CD4-positive, alpha-beta T cell (primary cell): ENCODE data around the gene HEPACAM. TPM values are rescaled to one million over a fixed set of nuclear protein-coding genes. Genes with fewer than 3 reads are reported as not detected.

Source experiments
- ATAC-seq: fragments of 200-7000 bp; cut with Tn5 transposase; one replicate; pipeline ENCODE4 v1.10.0; 2022; ENCODE audit warnings: mild to moderate bottlenecking; ENCODE audit not compliant: poor library complexity
- CTCF ChIA-PET: fragments of 350-600 bp; sonication (Branson Sonifier 250); formaldehyde crosslinking; loops from one replicate; lab custom pipeline; 2021; ENCODE audit warnings: antibody characterized with exemption, inconsistent platforms; lab: Charles Lee
- POLR2A ChIA-PET: fragments of 350-600 bp; sonication (Branson Sonifier 250); formaldehyde crosslinking; loops from one replicate; lab custom pipeline; 2021; ENCODE audit warnings: antibody characterized with exemption, inconsistent platforms; lab: Charles Lee
- DNase-seq, 14 experiments: peaks; one replicate each; pipeline ENCODE4 v3.0.0-alpha.2; 2013 to 2020; ENCODE audit warnings: mixed read lengths in 2 of 14
- H3K27ac ChIP-seq, 2 donors: one replicate each; pipeline versions ENCODE4 v1.5.1 to v1.7.0; 2013; ENCODE audit warnings: low read length in 2 of 2, low read depth in 1 of 2, mild to moderate bottlenecking in 1 of 2
- H3K27me3 ChIP-seq, 2 experiments: 1 replicate in 1 of 2; 2 replicates in 1 of 2; pipeline versions ENCODE4 v1.6.1 to v1.7.0; 2013; ENCODE audit warnings: low read length in 2 of 2, control low read depth in 1 of 2, mild to moderate bottlenecking in 1 of 2, moderate library complexity in 1 of 2; ENCODE audit not compliant: insufficient read depth in 2 of 2, control insufficient read depth in 1 of 2
- H3K36me3 ChIP-seq: one replicate; pipeline ENCODE4 v1.6.1; 2013; ENCODE audit warnings: low read length, control low read depth; ENCODE audit not compliant: insufficient read depth
- H3K4me1 ChIP-seq: one replicate; pipeline ENCODE4 v1.6.1; 2013; ENCODE audit warnings: low read length, control low read depth; ENCODE audit not compliant: insufficient read depth
- H3K4me3 ChIP-seq: one replicate; pipeline ENCODE4 v1.5.1; 2013; ENCODE audit warnings: mild to moderate bottlenecking, low read length, moderate library complexity
- H3K9me3 ChIP-seq, 2 experiments: 1 replicate in 1 of 2; 2 replicates in 1 of 2; pipeline versions ENCODE4 v1.6.1 to v1.7.0; 2013; ENCODE audit warnings: low read length in 2 of 2, mild to moderate bottlenecking in 2 of 2, control low read depth in 1 of 2, moderate library complexity in 1 of 2; ENCODE audit not compliant: control insufficient read depth in 1 of 2, insufficient read depth in 1 of 2
- H3K27ac Mint-ChIP-seq: one replicate; pipeline ENCODE4 v1.8.0; 2020; ENCODE audit warnings: mixed read lengths
- H3K27me3 Mint-ChIP-seq: one replicate; pipeline ENCODE4 v1.8.0; 2021; ENCODE audit warnings: mixed read lengths
- H3K36me3 Mint-ChIP-seq: one replicate; pipeline ENCODE4 v1.8.0; 2021; ENCODE audit warnings: low read depth, mixed read lengths
- H3K4me1 Mint-ChIP-seq: one replicate; pipeline ENCODE4 v1.8.0; 2021; ENCODE audit warnings: low read depth, mixed read lengths
- H3K4me3 Mint-ChIP-seq: one replicate; pipeline ENCODE4 v1.8.0; 2020; ENCODE audit warnings: mild to moderate bottlenecking, mixed read lengths
- H3K9me3 Mint-ChIP-seq: one replicate; pipeline ENCODE4 v1.8.0; 2020; ENCODE audit warnings: mixed read lengths
- intact Hi-C, 2 experiments: fragments of 100-400 bp; cut with DNase I in 1 of 2; cut with micrococcal nuclease in 1 of 2; formaldehyde crosslinking; loops; one replicate each; pipeline versions ENCODE4 v1.15.1 to v1.9.0; 2023 to 2025; cut with DNase I, micrococcal nuclease
- total RNA-seq, 174 experiments: library from RNA in 2 of 174; stranded (reverse) in 2 of 174; gene quantifications; one replicate each; pipeline ENCODE4 v1.2.3 and lab custom pipeline; 2021 to 2026
- TF ChIP-seq, protein P1 (sequence below): fragments of 200-600 bp; IDR thresholded peaks from one replicate; pipeline ENCODE4 v1.8.0; 2022; ENCODE audit warnings: antibody characterized with exemption, mild to moderate bottlenecking

HEPACAM gene
- total RNA-seq, 2 experiments from 2014 or later: not detected

DNA sequence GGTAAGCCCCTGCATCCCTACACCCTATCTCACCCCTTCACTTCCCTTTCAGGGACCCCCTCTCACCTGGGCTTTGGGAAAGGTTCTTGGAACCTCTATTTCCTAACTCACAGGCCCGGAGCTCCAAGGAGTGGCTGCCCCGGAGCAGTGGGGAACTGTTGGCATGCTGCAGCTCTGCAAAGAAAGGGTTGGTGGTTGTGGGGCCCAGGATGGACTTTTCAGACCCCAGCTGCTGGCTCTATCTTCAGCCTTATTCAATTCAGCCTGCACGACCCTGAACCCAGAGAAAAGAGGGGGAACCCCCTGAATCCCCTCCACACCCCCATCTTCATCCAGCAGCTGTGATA, 48.2 kb downstream of the HEPACAM start:
- Histone ChIP-seq H3K27me3 (peaks cover 5 to 9% of the 10 kb centered on the region in 2 experiments), H3K4me3 (no peak overlapping the region), H3K4me1 (no peaks in the 10 kb centered on the region), H3K36me3 (no peaks in the 10 kb centered on the region), H3K9me3 (peaks cover 0 to 4% of the 10 kb centered on the region in 2 experiments), H3K27ac (no peak overlapping the region)
- ChIA-PET POLR2A (interaction anchor here (1.9 kb wide), 1 partner anchor 11 kb away, joined by 5 read pairs; no protein-coding TSS in a partner anchor), CTCF (no interaction called here)
- no peak overlapping the region for H3K4me3 Mint-ChIP-seq
- peaks cover 19% of the 10 kb centered on the region for H3K27me3 Mint-ChIP-seq
- no peaks in the 10 kb centered on the region for H3K4me1 Mint-ChIP-seq
- ATAC-seq (no peak), DNase-seq (no peak)
- no peaks in the 10 kb centered on the region for H3K36me3 Mint-ChIP-seq
- no peak overlapping the region for H3K27ac Mint-ChIP-seq
- intact Hi-C loops: no loop called here
- H3K9me3 Mint-ChIP-seq: no peaks in the 10 kb centered on the region
- TF ChIP-seq, protein P1, sequence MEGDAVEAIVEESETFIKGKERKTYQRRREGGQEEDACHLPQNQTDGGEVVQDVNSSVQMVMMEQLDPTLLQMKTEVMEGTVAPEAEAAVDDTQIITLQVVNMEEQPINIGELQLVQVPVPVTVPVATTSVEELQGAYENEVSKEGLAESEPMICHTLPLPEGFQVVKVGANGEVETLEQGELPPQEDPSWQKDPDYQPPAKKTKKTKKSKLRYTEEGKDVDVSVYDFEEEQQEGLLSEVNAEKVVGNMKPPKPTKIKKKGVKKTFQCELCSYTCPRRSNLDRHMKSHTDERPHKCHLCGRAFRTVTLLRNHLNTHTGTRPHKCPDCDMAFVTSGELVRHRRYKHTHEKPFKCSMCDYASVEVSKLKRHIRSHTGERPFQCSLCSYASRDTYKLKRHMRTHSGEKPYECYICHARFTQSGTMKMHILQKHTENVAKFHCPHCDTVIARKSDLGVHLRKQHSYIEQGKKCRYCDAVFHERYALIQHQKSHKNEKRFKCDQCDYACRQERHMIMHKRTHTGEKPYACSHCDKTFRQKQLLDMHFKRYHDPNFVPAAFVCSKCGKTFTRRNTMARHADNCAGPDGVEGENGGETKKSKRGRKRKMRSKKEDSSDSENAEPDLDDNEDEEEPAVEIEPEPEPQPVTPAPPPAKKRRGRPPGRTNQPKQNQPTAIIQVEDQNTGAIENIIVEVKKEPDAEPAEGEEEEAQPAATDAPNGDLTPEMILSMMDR: no peak

DNA sequence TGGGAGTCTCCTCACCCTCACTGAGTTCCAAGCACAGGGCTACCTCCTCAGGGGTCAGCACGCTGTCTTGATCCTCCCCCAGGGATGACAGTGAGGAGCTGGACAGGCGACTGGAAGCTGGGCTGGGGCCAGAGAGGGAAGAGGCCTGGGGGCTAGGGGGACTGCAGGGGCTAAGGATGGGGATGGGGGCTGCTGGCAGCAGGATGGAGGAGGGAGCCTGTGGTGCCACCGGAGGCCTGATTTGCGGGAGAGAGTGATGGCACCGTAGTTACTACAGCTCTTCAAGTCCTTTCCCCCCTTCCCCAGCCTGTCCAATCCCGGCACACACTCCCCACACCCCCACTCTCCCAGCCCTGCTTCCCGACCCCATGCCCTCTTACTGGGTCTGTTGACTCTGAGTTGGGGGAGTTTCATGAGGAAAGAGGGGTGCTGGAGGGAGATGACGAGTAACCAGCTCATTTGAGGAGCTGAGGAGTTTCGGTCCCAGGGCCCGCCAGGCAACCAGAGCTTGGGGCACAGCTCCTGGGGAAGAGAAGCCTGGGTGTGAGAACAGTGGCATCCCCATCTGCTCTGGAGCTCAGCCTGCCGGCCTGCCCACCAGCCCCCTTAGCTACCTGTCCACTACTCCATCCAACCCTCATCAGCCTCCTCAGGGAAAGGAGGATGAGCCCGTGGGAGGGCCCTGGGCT, 48.7 kb downstream of the HEPACAM start:
- peaks cover 5 to 9% of the 10 kb centered on the region in 2 experiments for H3K27me3 ChIP-seq
- peaks cover 0 to 4% of the 10 kb centered on the region in 2 experiments for H3K9me3 ChIP-seq
- no peaks in the 10 kb centered on the region for H3K36me3 Mint-ChIP-seq
- no peak overlapping the region for H3K4me3 Mint-ChIP-seq
- ATAC-seq (no peak), DNase-seq (no peak)
- no peak overlapping the region for H3K27ac ChIP-seq
- intact Hi-C loops: no loop called here
- no peaks in the 10 kb centered on the region for H3K4me1 ChIP-seq
- H3K4me1 Mint-ChIP-seq: no peaks in the 10 kb centered on the region
- ChIA-PET CTCF (no interaction called here), POLR2A (interaction anchor here (1.9 kb wide), 1 partner anchor 11 kb away, joined by 5 read pairs; no protein-coding TSS in a partner anchor)
- H3K9me3 Mint-ChIP-seq: no peaks in the 10 kb centered on the region
- H3K4me3 ChIP-seq: no peak overlapping the region
- TF ChIP-seq, protein P1: no peak
- peaks cover 19% of the 10 kb centered on the region for H3K27me3 Mint-ChIP-seq
- H3K36me3 ChIP-seq: no peaks in the 10 kb centered on the region
- no peak overlapping the region for H3K27ac Mint-ChIP-seq

DNA sequence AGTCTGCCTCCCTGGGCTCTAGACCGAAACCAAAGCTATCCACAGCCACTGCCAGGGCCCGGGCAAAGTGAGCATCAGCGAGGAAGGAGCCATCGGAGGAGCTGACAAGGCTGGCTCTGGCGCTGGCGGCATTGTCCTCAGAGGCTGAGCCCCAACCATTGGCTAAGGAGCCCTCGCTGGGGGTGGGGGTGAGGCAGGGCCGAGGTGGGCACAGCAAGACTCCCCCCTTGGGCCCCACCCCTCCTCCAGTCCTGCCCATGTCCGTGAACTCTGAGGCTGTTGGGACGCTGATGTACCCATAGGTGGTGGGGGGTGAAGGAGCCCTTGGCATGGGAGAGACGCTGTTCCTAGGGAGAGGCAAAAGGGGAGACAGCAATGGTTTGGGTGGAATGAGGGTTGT, 49.4 kb downstream of the HEPACAM start:
- no peak overlapping the region for H3K4me3 ChIP-seq
- peaks cover 19% of the 10 kb centered on the region for H3K27me3 Mint-ChIP-seq
- H3K36me3 Mint-ChIP-seq: no peaks in the 10 kb centered on the region
- H3K9me3 Mint-ChIP-seq: no peaks in the 10 kb centered on the region
- no peaks in the 10 kb centered on the region for H3K4me1 Mint-ChIP-seq
- no peaks in the 10 kb centered on the region for H3K4me1 ChIP-seq
- intact Hi-C loops: no loop called here
- ATAC-seq (no peak), DNase-seq (no peak)
- POLR2A ChIA-PET: no interaction called here
- H3K27me3 ChIP-seq: peaks cover 5 to 9% of the 10 kb centered on the region in 2 experiments
- H3K36me3 ChIP-seq: no peaks in the 10 kb centered on the region
- H3K4me3 Mint-ChIP-seq: no peak overlapping the region
- CTCF ChIA-PET: no interaction called here
- TF ChIP-seq, protein P1: no peak
- H3K27ac ChIP-seq: no peak overlapping the region
- H3K27ac Mint-ChIP-seq: no peak overlapping the region
- peaks cover 0 to 4% of the 10 kb centered on the region in 2 experiments for H3K9me3 ChIP-seq
